GM21723 (cell line): ENCODE results near the gene AGAP1.

Experiments
- ATAC-seq: cut with Tn5 transposase; IDR thresholded peaks from one replicate; pipeline ENCODE4 v1.9.1; 2021; ENCODE audit warnings: mild to moderate bottlenecking, moderate library complexity; ENCODE audit not compliant: unreplicated experiment

AGAP1 gene

DNA sequence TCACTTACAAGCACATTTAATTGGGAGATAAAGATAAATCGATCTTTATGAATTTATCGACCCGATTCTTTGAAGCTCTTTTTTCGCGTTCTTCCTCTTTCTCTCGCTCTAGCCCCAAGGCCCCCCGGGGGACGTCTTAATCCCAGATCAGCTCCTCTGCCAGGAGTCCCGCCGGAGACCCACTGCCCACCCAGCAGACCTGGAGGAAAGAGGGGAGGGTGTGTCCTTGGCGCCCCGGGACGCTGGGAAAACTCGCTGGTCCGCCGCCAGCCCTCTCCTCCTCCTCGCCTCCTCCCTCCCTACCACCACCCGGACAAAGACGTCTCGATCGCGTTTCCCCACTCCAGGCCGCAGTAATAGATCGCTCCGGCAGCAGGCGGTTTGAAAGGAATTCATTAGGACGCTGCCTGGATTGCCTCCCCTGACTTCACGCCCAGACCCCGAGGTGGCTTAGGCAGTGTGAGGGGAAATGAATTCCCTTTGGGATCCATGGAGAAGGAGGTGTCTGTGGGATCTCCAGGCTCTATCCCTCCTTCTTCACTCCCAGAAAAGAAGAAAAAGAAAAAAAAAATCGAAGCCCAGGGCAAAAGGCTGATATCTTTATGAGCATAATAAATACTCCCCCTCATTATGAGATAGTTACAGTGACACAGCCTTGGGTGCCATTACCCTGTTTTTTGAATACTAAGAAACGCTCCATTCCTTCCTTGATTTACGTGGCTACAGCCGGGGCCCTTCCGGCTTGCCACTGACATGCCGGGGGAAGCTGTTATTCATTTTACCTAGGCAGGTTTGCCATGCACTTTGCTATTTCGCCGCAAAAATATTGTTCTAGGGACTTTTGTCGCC is 676.1 kb downstream of the AGAP1 start:
- ATAC-seq = no peak

DNA sequence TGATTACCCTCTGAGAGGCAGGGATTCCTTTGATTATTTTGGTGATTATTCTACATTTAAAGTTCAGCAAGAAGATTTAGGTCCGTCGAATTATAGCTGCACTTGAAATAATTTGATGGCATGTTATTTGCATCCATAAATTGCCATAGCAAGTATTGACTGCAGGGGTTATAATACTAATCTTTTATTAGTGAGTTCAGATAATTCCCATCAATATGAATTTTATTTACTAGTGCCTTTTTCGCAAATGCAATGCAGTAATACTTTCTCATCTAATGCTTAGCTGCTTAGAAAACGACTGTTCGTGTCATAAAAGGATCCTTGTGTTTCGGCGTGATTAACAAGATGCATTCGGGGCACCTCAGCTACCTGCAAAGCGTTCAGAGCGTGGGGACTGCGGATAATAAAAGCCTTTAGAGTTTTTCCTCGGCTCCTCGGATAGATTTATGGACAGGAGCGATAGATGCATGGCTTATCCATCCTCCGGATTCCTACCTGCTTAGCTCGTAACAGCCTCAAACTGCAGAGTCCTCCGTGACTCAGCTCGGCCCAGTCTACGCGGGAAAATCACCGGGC is 676.8 kb downstream of the AGAP1 start:
- ATAC-seq = no peak

DNA sequence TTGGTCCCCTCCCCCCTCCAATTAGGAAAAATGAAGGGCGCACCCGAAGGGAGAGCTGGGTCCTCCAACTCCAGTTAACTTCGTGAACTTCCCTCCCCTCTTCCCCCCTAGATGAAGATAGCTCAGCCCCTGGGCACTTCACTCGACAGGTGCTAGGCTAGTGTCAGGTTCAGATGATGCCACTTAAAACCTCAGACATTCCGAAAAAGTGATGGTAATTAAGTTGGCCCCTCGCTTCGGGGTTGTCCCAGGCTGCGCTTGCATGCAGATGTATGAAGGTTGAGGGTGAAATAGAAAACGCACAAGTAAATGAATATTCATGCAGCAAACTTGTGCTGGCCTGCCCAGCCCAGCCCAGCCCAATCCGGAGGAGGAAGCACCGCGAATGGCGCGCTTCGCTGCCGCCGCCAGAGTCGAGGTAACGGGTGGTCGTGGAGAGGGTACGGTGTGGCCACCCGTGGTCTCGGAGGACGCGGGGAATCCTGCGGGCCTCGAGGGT is 677.4 kb downstream of the AGAP1 start:
- no peak for ATAC-seq

DNA sequence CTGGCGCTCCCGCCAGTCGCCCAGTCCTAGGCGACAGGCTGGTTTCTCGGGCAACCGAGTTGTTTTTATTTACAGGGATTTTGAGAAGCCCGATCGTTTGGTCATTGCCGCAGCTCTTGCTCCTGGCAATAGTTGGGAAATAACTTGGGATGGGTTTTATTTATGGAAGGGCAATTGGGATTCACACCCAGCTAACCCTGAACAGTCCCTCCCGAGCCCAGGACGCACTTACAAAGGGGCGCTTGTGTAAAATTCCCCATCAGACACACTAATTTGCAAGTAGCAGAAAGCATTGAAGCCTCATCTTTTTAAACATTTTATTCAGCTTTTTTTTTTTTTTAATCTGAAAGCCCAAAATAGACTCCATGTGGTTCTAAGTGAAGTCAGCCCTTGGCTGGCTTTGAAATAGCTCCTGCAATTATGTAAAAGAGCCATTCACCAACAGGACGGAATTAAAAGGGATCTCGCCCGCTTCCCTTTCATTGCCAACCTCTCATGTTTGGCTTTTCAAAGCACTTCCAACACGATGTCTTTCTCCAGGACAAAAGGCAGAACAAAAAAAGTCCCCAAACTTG is 677.9 kb downstream of the AGAP1 start:
- no peak for ATAC-seq

DNA sequence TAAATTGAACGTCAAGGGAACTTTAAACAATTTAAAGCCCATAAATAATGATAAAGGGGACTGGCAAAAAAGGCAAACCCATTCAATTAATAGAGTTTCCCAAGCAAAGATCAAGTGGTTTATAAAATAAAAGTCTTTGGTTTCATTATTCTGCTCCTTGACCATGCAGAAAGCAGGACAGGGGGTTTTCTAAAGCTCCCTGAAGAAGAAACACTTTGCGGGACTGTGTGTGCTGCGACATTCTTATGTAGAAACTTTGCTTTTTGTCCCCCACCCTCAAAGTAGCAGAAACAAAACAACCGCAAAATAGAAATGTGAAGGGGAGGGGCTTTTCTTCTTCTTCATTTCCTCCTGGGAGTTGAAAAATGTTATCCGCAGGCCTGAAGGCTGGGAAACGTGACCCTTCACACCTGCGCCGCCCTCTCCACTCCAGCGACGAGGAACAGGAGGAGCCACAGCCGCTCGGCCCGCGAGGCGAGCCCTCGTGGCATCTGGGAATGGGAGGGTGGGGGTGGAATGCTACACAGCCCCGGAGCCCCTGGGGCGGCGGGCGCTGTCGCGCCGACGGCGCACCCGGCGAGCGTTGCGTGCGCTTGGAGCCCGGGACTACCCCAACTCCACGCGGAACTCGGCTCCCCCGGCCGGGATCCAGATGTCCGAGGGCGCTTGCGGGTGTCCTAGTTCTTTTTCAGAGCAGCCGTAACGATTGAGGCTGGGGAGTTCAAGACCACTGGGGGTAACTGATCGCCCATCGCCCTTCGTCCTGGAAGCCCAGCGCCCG is 678.6 kb downstream of the AGAP1 start:
- no peak for ATAC-seq

DNA sequence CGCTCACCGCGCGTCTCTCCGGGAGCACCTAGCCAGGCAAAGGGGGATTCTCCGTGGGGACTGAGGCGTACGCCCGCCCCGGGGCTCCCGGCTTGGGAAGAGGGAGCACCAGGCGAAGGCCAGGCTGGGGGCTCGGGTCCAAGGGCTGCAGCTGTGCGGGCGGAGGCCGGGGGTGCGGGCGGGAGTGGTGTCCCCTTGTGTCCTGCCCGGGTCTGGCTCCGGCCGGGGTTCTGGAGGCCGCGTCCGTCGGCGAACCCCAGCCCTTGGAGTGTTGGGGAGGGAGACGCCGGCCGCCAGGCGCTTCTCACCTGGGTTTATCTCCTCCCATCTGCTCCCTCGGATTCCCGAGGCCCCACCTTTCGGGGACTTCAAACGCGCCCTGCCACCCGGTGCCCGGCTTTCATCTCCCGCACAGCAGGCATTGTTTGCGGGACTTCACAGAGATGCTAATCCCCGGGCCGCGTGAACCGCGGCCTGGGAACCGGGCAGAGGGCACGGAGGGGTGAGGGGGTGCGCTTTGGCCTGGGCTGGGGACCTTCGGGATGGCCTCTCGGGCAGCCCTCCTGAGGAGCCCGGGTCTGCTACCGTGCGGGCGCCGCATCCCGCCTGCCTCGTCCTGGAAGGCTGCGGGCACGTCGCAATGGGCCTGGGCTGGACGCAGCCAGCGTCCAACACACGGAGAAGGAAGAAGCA is 679.3 kb downstream of the AGAP1 start:
- ATAC-seq = no peak

DNA sequence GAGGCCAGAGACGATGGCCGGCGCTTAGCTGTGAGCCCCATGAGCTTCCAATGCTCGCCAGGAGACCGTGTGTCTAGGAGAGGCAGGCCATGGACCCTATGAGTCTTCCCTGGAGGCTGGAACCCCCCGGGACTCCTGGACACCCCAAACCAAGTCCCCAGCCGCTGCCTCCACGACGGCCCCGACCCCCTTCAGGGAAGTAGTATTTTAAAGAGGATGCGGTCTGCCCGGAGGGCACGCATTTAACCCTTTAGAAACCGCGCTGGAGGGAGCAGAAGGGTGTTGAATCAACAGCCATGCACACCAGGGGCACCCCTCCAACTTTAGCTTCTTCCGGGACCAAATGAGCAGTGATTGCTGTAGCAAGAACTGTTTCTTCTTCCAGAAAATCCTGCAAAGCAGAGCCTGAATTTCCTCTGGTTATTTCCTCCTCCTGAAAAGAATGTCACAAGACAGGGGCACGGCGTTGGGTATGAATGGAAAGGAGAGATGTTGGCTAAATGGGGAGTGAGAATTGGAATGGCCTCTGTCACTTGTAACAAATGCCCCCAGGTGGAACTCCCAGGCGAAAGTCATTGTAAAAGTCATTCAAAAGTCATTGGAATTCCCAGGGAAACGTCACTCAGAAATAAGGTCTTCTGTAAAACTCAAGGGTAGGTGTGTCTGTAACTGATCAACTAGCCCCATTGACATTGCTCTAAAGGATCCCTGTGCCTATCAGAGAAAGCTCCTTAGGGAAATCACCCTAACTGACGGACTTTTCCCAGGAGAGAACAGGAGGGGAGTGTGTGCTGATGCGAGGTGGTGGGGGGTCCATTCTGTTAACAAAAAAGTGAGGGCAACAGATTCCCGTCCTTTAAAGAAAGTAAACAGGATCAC is 680.1 kb downstream of the AGAP1 start:
- no peak for ATAC-seq

DNA sequence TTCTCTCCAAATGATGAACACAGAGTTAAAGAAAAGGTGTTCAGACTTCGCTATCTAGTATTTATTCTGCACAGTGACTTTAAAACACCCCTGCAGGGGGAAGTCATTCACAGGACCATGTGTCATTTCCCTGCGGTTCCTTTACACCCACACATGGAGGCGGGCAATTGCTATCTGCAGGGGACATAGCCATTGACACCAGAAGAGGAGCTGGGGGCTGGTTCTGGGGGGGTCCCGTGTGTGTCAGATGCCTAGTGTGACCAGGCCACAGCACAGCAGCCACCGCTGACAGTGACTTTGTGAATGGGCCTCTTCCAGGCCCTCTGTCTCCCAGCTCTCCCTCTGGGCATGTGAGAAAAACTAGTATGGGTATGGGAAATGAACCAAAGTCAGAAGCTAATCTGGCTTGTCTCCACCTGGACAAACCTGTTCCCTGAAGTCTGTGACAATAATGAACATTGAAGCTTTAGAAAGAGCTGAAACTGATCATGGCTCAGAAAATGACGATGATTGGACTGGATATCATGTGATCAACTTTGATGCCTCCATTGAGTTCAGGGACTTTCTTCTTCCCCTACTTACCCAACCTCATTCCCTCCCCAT is 681.8 kb downstream of the AGAP1 start:
- no peak for ATAC-seq

DNA sequence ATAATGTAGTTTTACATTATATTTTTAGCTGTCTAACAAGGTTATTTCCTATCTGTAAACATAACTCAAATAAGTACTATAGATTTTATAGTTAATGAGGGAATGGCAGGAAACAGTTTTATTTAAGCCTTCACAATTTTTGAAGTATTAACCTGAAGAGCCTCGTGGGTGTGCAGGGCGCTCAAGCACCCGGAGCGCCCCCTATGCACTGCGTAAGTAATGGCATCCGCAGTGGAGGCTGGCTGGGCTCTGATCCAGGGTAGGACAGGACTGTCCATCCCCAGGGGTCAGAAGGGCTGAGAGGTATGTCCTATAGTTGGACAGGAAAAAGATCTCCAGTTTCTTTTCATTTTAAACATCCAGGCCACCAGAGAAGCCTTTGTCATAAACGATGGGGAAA is 682.6 kb downstream of the AGAP1 start:
- no peak for ATAC-seq

DNA sequence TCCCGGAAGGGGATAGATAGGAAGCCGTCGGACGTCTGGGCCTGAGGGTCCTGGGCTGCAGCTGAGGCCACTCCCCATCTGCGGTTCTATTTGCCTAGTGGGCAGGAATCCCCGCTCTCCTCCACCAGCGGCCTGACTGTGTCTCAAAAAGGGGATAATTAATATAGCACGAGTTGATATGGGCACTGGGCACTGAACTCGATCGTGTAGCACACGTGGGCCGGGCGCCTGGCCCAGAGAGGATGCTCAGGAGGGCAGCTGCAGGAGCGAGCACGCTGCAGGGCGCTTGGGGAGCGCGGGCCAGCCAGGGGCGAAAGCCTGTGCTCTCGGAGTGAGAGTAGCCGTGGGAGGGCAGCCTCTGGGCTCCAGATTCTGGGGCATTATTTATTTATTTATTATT is 683.1 kb downstream of the AGAP1 start:
- ATAC-seq = no peak

DNA sequence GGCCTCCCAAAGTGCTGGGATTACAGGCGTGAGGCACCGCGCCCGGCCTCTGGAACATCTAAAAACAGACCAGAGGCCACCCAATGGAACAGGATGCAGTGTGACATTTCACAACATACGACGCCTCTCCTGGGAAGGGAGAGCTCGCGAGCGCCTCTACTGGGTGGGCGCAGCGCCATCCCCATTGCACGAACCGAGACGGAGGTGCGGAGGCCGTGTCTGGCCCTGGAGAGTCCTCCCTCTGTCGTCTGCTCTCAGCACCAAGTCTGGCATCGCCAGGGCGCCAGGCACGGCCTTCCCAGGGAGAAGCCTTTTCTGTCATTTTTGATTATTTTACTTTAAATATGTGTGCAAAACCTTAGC is 683.7 kb downstream of the AGAP1 start:
- no peak for ATAC-seq

DNA sequence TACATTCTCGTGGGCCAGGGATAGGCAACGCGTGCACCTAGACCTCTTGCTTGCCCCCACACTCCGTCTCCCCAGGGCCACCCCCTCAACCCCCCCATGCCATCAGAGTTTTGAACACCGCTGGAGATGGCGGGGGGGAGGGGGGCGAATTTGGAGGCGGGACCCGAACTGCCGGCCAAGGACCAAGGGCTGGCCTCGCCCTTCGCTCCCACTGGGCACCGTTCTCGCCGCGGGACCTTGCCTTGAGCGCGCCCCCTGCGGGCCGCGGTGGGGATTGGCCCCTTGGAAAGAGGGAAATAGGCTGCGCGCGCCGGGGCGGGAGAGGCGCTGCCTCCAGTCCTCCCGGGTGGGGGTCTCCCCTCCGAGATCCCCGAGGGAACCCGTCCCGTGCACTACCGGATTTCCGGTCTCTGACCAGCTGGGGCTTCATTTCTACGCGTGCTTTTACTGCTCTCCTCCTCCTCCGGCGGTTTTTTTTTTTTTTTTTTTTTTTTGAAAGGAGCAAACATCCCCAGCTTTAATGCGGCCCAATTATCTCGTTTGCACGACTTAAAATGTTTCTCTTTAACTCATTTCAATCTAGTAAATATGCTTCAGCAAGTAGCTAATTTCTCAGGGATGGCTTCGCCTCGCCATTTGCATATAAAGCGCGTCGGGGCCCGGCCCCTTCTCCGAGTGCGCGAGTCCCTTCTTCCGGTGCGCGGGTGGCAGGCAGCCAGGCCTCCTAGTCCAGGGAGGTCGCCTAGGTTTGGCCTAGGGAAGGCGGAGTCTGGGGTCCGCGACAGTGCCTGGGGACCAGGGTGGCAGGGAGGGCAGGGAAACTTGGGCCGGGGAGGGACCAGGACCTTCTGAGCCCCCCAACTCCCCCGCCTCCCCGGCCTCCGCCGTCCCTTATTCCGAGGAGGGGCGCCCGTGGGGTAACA is 684.4 kb downstream of the AGAP1 start:
- no peak for ATAC-seq

DNA sequence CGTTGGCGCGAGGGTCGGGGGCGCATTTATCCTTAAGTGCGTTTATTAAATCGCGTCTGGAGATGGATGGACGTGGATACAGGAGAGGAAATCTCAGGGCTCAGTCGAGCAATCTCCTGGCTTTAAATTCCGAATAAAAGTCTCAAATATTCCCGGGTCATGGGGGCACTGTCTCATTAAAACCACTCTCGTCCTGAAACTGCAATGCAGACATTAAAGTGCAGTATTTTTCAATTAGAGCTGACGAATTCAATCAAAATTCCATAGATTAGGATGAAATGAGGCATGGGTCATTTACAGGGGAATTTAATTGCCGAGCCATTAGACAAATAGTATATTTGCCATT is 685.0 kb downstream of the AGAP1 start:
- no peak for ATAC-seq

DNA sequence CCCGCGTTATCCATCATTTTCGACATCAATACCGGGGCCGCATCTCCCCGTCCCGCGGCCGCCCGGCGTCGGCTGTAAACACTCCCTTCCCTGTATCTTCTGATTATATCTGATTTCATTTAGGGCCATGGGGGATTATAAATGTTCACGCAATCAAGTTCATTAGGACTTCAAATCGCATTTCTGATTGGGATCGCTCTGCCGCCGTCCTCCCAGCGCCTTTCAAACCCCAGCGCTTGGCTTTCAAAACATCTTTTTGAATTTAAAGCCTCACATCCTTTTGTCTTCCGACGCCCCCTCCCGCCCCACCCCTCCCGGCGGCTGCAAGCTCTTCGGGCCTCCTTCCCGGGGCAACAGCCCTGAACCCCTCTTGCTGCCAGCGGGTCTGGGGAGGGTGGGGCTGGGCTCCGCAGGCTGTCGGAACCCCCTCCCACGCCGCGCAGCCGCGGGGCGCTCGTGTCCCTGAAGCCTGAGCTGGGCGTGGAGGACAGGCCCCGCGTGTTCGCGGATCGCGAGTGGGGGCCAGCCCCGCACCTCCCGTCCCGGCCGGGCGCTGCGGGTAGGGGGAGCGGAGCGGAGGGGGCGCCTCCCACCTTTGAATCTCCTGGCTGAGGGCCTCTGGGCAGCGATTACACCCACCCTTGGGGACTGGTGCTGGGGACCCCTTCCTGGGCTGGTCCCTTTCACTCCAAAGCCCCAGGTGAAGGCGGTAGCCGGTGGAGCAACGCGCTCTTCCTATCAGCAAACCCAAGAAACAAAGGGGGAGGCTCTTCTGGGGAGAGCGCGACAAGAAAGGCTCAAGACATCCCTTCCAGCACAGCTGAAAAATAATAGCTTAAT is 685.6 kb downstream of the AGAP1 start:
- ATAC-seq = no peak

DNA sequence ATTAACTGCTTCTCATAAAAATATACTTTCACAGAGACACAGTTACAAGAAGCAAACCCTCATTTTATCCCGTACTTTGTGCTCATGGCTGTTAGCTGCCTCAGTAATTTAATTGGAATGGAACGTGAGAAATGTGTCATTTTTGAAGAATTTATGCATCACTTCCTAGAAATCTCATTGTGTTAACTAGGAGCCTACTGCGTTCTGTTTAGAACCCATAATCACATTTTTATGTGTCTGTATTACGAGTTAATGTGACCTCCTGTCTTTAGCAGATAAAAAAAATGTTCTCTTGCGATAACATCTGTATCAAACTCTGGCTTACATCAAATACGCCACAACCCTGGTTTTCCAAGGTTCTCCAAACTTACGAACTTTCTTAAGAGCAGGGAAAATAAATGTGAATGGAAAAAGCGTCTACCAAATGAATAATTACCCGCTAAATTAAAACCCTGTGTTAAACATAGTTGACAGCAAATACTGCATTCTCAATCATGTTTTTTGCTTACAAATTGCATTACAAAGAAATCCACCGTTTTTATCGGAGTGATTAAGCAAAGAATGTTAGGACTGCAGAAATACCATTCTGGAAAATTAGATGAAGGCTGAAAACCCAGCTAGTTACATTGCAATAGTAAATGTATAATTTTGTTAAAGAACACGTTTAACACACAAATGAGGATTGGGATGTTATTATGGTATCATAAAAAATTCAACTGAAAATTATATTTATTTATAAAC is 686.4 kb downstream of the AGAP1 start:
- no peak for ATAC-seq

DNA sequence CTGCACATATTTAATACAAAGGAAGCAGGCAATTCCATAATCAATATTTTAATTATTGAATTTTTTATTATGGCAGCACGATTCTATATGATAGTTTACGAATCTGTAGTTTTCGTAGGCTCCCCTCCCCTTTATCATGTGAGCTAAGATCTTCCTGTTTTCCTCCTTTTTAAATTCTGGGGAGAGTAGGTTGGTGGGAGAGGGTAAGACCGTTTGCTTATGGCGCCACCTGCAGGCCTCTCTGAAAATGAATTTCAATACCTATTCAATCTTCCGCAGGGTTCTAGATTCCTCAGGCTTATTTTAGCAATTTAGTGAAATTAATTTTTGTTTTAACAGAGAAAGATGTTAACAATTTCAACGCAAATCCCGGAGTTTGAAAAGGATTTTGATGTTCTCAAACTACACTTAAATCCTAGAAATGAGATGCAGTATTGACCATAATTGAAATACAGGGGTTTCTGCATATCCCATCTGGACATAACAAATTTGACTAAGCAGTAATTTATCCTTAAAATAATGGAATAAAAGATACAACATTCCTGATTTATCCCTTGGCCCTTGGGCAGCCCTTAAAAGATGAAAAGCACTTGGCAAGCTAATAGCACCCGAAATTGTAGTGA is 687.1 kb downstream of the AGAP1 start:
- no peak for ATAC-seq
